HG02759 (cell line): Measurements from ENCODE around the gene PHF14.
"Not testable (repeated sequence)": the region's sequence is repeated elsewhere in the genome, so short reads cannot be mapped to it uniquely, and the experiment has no call there.

Experiments
- ATAC-seq: cut with Tn5 transposase; IDR thresholded peaks from one replicate; pipeline ENCODE4 v1.9.1; 2021; ENCODE audit warnings: mild to moderate bottlenecking, moderate library complexity; ENCODE audit not compliant: unreplicated experiment

PHF14 gene, protein sequence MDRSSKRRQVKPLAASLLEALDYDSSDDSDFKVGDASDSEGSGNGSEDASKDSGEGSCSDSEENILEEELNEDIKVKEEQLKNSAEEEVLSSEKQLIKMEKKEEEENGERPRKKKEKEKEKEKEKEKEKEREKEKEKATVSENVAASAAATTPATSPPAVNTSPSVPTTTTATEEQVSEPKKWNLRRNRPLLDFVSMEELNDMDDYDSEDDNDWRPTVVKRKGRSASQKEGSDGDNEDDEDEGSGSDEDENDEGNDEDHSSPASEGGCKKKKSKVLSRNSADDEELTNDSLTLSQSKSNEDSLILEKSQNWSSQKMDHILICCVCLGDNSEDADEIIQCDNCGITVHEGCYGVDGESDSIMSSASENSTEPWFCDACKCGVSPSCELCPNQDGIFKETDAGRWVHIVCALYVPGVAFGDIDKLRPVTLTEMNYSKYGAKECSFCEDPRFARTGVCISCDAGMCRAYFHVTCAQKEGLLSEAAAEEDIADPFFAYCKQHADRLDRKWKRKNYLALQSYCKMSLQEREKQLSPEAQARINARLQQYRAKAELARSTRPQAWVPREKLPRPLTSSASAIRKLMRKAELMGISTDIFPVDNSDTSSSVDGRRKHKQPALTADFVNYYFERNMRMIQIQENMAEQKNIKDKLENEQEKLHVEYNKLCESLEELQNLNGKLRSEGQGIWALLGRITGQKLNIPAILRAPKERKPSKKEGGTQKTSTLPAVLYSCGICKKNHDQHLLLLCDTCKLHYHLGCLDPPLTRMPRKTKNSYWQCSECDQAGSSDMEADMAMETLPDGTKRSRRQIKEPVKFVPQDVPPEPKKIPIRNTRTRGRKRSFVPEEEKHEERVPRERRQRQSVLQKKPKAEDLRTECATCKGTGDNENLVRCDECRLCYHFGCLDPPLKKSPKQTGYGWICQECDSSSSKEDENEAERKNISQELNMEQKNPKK

DNA sequence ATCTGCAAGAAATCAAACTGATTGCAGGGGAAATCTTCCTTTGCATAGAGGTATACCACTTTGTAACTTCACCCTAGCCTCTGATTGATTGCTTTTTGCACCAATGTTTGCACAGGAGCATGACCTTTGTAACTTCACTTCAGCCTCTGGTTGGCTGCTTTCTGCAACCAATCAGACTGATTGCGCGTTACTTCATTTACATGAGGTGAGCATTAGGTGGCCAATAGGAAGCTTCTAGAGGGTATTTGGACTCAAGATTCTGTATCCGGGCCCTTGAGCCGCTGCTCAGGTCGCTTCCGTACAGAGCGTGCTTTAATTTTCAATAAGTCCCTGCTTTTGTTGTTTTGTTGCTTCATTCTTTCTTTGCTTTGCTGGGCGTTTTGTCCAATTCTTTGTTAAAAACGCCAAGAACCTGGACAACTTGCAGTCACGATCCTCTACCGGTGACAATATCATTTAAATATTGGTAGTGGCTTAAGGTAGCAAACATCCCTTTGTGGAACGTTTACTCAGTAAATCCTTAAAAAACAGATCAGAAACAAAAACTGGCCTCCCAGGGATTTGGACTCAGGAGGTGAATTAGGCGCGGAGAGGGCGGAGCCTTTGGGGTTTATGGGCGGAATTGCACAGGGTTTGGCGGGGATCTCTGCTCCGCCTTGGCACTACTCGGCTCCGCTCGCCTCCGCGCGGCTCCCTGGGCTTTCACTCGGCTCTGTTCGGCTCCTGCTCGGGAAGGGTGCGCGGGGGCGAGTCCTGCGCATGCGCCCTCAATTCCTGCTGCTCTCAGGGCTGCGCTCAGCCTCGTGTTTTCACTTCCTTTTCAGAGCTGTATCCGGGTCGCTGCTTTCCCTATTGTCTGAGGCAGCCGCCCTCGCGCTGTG lies at the start of gene PHF14:
Gene PHF14 (plus strand): TSS at position 812 of the 881 bp plus-strand sequence. CDS start 452 bp downstream, outside the sequence.
- peak; percentile 96 for ATAC-seq

DNA sequence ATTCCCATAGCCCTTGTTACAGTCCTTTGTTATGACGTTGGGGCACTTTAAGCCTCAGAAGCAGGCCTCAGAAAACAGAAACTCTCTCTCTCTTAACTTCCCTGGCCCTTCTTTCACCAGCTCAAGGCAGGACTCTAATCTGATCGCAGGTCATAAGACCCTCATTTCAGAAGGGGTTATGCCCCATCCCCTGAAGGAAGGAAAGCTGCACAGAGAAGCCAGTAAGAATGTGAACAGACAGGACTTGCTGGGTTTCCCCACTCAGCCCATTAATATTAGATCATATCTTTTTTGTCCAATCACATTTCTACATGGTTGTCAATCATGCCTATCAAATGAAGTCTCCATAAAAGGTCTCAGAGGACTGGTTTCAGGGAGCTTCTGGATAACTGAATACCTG lies 49.3 kb upstream of the PHF14 start:
- no peak for ATAC-seq

DNA sequence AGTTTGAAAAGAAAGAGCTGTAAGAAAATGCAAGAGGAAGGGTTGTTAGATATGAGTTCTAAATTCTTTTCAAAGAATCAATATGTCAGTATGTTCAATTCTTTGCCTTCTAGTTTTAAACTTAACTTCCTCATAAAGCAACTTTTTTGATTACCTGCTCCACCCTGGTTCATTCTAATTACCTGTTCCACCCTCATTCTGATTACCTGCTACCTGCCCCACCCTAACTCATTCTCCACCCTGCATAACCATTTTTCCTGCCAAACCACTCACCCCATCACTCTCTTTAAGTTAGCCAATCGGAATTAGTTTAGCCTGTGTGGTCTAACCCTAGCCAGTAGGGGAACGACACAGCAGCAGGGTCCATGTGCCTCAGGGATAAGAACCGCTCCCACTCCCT lies 45.5 kb upstream of the PHF14 start:
- ATAC-seq, result not testable (repeated sequence)

DNA sequence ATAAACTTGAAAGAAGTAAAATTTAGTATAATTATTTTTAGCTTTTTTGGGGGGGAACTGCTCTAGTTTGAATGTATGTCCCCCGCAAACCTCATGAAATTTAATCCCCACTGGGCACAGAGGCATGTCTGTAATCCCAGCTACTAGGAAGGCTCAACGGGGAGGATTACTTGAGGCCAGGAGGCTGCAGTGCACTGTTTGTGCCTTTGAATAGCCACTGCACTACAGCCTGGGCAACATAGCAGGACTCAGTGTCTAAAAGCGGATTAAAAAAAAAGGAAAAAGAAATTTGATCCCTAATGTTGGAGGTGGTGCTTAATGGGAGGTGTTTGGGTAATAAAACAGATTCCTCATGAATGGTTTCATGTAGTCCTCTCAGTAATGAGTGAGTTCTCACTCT lies 43.1 kb upstream of the PHF14 start:
- ATAC-seq, result no peak

DNA sequence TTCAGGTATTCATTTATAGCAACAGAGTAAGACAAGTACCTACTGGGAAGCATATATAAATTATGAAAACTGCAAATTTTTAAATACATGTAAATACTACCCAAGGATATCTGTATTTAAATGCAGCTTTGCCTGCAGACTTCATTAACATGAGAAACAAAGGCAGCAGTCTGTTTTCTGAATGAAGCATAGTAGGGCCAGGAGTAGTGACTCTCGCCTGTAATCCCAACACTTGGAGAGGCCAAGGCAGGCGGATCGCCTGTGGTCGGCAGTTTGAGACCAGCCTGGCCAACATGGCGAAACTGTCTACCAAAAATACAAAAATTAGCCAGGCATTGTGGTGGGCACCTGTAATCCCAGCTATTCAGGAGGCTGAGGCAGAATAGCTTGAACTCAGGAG lies 42.5 kb upstream of the PHF14 start:
- ATAC-seq, result no peak

DNA sequence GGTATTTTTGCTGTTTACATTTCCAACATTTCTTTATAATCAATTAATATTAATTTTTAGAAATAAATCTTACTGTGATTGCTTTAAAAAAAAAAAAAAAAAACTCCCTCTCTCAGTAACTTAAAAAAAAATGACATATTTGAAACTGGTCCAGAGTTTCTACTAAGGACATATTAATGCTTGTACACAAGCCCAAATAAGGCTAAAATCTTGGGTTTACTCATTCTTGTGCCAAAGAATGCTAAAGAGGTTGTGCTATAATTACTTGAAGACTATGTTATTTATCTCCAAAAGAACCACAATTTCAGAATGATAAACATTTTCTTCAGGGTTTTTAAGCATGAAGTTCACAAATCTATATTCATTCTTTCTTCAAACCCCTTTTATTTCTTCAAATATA lies 39.4 kb upstream of the PHF14 start:
- ATAC-seq, result no peak

DNA sequence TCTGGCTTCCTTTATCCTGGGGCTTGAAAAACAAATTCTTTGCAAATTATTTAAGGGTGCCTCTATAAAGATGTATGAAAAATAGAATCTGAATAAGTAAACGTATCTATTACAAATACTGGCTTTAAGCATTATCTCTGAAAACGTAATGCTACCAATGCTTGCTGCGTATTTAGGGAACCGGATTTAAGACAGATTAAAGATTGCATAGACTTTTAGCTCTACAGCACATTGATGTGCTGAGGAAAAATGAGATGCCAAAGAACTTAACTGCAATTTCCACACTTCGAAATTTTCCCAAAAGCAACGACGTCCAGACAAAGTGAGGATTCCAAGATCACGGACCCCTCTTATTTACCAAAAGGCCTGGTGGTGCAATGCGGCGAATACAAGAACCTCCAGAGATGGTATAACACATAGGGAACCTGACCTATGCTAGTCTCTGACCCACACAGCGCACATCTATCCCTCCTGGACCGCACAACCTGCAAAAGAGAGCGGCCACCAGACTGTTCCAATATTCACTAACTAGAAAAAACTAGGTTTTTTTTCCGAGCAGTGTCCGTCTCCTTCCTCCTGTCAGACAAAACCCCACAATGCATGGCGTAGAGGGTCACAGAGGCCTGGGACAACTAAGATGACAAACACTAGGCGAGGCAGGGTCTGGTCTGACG lies 34.3 kb upstream of the PHF14 start:
- ATAC-seq, result peak; percentile 1

DNA sequence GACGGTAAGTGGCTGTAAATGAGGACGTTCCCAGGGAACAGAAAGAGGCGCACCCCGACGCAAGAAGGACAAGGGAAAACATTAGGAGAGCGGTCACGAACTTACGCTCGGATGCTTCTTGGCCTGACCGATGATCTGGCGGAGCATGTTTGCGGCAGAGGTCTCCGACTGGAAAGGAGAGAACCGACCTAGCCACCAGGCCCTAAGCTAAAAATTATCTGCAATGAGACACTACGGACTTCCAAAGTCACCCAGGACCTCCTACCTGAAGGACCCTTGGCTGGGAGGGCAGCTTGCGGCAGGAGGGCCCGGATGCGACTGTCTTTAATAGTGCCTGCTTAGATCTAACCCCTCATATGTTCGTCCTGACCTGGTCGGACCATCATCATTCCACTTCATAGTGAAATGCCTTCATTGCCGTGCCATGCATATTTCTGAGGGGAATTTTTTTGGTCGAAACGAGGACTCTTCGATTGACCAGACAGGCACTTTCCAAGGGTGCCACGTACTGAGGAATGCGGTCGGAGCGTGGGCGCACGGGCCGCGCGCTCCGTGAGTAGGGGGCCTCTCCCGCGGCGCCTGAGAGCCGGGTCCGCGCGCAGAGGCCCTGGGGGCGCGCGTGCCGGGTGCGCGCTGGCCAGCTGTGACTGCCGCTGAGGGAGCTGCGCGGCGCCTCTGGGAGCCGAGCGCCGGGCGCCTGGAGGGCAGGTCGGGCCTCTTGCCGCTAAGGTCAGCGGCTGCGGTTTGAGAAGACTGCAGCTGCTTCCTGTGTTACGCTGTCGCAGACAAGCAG lies 33.6 kb upstream of the PHF14 start:
- peak; percentile 94 for ATAC-seq

DNA sequence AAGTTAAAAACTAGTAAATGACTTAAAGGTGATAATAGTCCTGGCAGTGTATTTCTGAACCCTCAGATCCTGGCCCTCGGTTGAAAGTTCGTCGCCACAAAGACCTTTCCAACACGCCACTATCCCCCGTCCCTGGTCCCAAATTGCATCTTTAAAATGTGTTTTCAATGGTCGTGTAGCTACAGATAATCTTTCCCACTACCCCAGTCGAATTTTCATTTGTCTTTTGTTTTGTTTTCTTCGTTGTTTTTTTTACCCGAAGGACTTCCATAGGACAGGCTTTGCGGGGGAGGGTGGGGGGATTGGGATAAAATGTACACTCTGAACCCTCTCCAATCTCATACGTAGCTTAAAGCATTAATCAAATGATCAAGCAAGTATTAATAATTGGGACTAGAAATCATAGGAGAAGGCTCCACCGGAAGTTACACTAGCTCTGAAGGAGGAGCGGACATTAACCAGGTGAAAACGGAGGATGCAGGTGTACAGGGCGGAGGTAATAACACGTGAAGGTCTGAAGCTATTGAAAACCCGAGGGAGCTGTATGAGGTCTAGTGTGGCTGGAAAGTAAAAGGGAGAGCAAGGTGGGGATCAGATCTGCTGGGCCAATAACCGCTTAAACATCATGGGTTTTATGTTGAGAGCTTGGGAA lies 32.8 kb upstream of the PHF14 start:
- ATAC-seq, result no peak

DNA sequence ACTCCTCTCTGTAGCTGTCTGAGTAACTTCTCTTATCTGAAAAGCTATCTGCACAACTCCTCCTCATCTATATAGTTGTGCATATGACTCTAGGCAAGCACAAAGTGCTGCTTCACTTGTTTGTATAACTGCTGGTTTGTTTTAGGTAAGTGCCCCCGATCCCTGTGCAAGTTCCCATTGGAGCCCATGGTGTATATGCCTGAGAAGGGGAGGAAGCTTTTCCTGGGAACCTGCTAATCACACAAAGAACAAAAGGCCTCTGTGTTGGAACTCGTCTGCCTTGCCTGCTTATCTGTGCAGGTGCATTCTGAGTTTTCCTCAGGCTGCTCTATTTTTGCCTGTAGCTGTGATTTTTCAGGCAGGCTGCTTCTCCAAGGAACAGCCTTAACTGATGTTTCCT lies 23.2 kb upstream of the PHF14 start:
- no peak for ATAC-seq

DNA sequence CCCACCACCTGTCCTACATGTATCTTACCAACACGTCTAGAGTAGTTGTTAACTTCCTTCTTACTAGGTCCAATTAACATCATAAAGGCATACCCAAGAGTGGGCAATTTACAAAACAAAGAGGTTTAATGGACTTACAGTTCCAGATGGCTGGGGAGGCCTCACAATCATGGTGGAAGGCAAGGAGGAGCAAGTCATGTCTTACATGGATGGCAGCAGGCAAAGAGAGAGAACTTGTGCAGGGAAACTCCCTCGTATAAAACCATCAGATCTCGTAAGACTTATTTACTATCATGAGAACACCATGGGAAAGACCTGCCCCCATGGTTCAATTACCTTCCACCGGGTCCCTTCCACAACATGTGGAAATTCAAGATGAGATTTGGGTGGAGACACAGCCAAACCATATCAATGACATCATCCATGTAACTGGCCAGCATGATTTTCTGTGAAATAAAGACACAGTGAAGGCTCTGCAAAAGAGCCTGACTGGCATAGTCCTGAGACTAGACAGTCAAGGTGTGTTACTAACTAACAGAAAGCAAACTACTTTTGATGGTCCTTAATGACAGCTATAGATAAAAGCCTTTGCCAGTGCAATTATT lies 22.6 kb upstream of the PHF14 start:
- ATAC-seq, result not testable (repeated sequence)

DNA sequence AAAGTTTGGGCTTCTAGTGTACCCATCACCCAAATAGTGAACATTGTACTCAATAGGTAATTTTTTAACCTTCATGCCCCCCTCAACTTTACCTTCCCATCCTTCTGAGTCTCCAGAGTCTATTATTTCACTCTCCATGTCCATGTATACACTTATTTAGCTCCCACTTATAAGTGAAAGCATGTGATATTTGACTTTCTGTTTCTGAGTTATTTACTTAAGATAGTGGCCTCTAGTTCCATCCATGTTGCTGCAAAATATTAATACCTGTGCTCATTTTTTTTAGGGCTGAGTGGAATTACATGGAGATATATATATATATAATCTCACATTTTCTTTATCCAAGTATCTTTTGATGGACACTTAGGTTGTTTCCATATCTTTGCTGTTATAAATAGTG lies 21.1 kb upstream of the PHF14 start:
- no peak for ATAC-seq

DNA sequence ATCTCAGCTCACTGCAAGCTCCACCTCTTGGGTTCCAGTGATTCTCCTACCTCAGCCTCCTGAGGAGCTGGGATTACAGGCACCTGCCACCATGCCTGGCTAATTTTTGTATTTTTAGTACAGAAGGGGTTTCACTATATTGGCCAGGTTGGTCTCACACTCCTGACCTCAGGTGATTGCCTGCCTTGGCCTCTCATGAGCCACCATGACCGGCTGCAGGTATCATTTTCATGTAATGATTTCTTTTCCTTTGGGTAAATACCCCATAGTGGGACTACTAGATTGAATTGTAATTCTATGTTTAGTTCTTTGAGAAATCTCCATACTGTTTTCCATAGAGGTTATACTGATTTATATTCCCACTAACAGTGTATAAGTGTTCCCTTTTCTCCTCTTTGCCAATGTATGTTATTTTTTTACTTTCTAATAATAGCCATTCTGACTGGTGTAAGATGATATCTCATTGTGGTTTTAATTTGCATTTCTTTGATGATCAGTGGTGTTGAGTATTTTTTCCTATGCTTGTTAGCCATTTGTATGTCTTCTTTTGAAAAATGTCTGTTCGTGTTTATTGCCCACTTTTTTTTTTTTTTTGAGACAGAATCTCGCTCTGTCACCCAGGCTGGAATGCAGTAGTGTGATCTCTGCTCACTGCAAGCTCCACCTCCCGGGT lies 20.5 kb upstream of the PHF14 start:
- not testable (repeated sequence) for ATAC-seq

DNA sequence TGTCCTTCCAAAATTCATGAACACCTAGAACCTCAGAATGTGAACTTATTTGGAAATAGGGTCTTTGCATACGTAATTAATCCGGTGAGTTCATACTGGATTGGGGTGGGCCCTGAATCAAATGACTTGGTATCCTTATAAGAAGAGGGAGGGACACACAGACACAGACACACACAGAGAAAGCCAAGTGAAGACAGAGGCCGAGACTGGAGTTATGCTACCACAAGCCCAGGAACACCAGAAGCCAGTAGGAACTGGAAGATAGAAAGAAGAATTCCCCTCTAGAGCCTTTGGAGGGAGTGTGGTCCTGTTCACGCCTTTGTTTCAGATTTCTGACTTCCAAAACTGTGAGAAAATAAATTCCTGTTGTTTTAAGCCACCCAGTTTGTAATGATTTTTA lies 17.1 kb upstream of the PHF14 start:
- ATAC-seq, result no peak

DNA sequence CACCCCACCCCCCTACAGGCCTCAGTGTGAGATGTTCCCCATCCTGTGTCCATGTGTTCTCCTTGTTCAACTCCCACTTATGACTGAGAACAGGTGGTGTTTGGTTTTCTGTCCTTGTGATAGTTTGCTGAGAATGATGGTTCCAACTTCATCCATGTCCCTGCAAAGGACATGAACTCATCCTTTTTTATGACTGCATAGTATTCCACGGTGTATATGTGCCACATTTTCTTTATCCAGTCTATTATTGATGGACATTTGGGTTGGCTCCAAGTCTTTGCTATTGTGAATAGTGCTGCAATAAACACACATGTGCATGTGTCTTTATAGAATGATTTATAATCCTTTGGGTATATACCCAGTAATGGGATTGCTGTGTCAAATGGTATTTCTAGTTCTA lies 13.4 kb upstream of the PHF14 start:
- not testable (repeated sequence) for ATAC-seq

DNA sequence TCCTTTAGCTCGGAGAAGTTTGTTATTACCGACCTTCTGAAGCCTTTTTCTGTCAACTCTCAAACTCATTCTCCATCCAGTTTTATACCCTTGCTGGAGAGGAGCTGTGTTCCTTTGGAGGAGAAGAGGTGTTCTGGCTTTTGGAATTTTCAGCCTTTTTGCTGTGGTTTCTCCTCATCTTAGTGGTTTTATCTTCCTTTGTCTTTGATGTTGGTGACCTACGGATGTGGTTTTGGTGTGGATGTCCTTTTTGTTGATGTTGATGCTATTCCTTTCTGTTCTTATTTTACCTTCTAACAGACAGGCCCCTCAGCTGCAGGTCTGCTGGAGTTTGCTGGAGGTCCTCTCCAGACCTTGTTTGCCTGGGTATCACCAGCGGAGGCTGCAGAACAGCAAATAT lies 8.7 kb upstream of the PHF14 start:
- not testable (repeated sequence) for ATAC-seq

DNA sequence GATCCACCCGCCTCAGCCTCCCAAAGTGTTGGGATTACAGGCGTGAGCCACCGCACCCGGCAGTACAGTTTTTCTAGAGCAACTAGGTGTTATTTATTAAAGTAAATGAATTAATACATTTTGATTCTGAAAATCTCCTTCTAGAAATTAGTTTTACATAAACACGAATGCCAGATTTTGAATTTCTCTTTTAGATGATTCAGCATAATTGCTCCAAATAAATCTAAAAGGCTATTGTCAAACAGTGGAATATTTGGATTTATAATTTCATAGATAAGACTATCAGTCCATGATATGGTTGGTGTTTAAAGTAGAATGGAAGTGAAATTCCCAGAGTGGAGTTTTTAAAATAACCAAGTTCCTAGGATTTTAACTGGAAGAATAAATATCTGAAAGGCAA lies 1.5 kb upstream of the PHF14 start:
- ATAC-seq, result no peak
